Uterus (tissue), 4 donors: ENCODE results near the gene NACC2. TPM values are rescaled to one million over a fixed set of nuclear protein-coding genes. Genes with fewer than 3 reads are reported as not detected.
"Not testable (repeated sequence)": the region's sequence is repeated elsewhere in the genome, so short reads cannot be mapped to it uniquely, and the experiment has no call there.

ENCODE experiments used
- DNase-seq, 2 donors: peaks; one replicate each; pipeline ENCODE4 v3.0.0-alpha.2; 2019 to 2020
- H3K27ac ChIP-seq, 2 donors: fragments of 200-600 bp; sonication (generic); 1 replicate in 1 of 2; 2 replicates in 1 of 2; pipeline ENCODE4 v1.5.1; 2016 to 2018
- H3K27me3 ChIP-seq, 2 donors: fragments of 200-600 bp; sonication (generic); one replicate each; pipeline ENCODE4 v1.5.1; 2018 to 2019; ENCODE audit warnings: control low read depth in 1 of 2
- H3K36me3 ChIP-seq, 2 donors: fragments of 200-600 bp; sonication (generic); one replicate each; pipeline ENCODE4 v1.5.1; 2019; ENCODE audit warnings: control low read depth in 1 of 2
- H3K4me1 ChIP-seq, 2 donors: fragments of 200-600 bp; sonication (generic); one replicate each; pipeline ENCODE4 v1.5.1; 2018 to 2019; ENCODE audit warnings: control low read depth in 1 of 2
- H3K4me3 ChIP-seq, 2 donors: fragments of 200-600 bp; sonication (generic); 1 replicate in 1 of 2; 2 replicates in 1 of 2; pipeline ENCODE4 v1.5.1; 2018 to 2019; ENCODE audit warnings: mild to moderate bottlenecking in 1 of 2
- H3K9me3 ChIP-seq, 2 donors: fragments of 200-600 bp; sonication (generic); one replicate each; pipeline ENCODE4 v1.5.1; 2019; ENCODE audit warnings: control low read depth in 1 of 2
- CTCF ChIP-seq, 4 experiments: fragments of 200-600 bp in 2 of 4; fragments of 450-650 bp in 2 of 4; sonication (generic) in 2 of 4; IDR thresholded peaks; one replicate each; pipeline ENCODE4 v1.5.1; 2016 to 2019; ENCODE audit warnings: antibody characterized with exemption in 4 of 4, mild to moderate bottlenecking in 2 of 4, moderate library complexity in 1 of 4
- POLR2A ChIP-seq, 2 donors: fragments of 450-650 bp; IDR thresholded peaks; one replicate each; pipeline ENCODE4 v1.6.1; 2016; ENCODE audit warnings: antibody characterized with exemption in 2 of 2, mild to moderate bottlenecking in 1 of 2, moderate library complexity in 1 of 2
- intact Hi-C: fragments of 100-400 bp; cut with DNase I; formaldehyde crosslinking; loops from one replicate; pipeline ENCODE4 v1.15.1; 2023; ENCODE audit warnings: low total_unique reads
- total RNA-seq, 4 donors: library from RNA; depleted of rRNA in 3 of 4; stranded (reverse); fragments of >200 nt in 3 of 4; gene quantifications; one replicate each; pipeline versions ENCODE4 v1.1.0 to v1.2.4, GENCODE V29; 2014 to 2023
- donor health status: DM: yes; HTN: yes; CAD: no.

Gene NACC2
- total RNA-seq, 4 donors from 2014 or later = 8.2 to 57.5 (median 19.1) TPM

GRCh38 chr9:136028760-136029470 lies 66.2 kb downstream of the NACC2 start:
- peak in 1 of 2 donors; percentile 13 for DNase-seq
- no peak overlapping the region for H3K4me3 ChIP-seq
- no peaks in the 10 kb centered on the region for H3K36me3 ChIP-seq
- H3K27ac ChIP-seq = no peak overlapping the region
- H3K4me1 ChIP-seq = peaks cover 0 to under 1% of the 10 kb centered on the region in 2 donors
- no peak for TF ChIP-seq CTCF (IDR thresholded peaks at IDR 0.05)
- no peaks in the 10 kb centered on the region for H3K9me3 ChIP-seq
- no peaks in the 10 kb centered on the region for H3K27me3 ChIP-seq
- intact Hi-C loops = no loop called here

GRCh38 chr9:136026943-136027289 lies 68.2 kb downstream of the NACC2 start:
- H3K4me1 ChIP-seq, H3K27me3 ChIP-seq, H3K36me3 ChIP-seq, H3K4me3 ChIP-seq, H3K9me3 ChIP-seq, H3K27ac ChIP-seq, intact Hi-C loops: not testable (repeated sequence)
- peak in 1 of 2 donors; percentile 4 for DNase-seq

GRCh38 chr9:136026266-136026942 lies 68.7 kb downstream of the NACC2 start:
- DNase-seq = no peak
- intact Hi-C loops = no loop called here
- Histone ChIP-seq H3K27me3 (no peaks in the 10 kb centered on the region), H3K9me3 (no peaks in the 10 kb centered on the region), H3K4me3 (no peak overlapping the region), H3K36me3 (no peaks in the 10 kb centered on the region), H3K27ac (no peak overlapping the region), H3K4me1 (peaks cover 0 to 4% of the 10 kb centered on the region in 2 donors)
- TF ChIP-seq CTCF (IDR thresholded peaks at IDR 0.05) = no peak
- TF ChIP-seq POLR2A (IDR thresholded peaks at IDR 0.05) = no peak

- Histone ChIP-seq H3K27me3 (no peaks in the 10 kb centered on the region), H3K4me1 (peaks cover 0 to 4% of the 10 kb centered on the region in 2 donors), H3K9me3 (no peaks in the 10 kb centered on the region), H3K36me3 (no peaks in the 10 kb centered on the region), H3K27ac (no peak overlapping the region), H3K4me3 (no peak overlapping the region)
- intact Hi-C loops = no loop called here
- DNase-seq = no peak
- TF ChIP-seq POLR2A (IDR thresholded peaks at IDR 0.05) (no peak), CTCF (IDR thresholded peaks at IDR 0.05) (no peak)
These were observed 69.6 kb downstream of the NACC2 start for GRCh38 chr9:136025481-136025880.

GRCh38 chr9:136024696-136025316 lies 70.3 kb downstream of the NACC2 start:
- peak in 1 of 2 donors; percentile 11 for DNase-seq
- Histone ChIP-seq H3K4me3 (no peak overlapping the region), H3K27ac (no peak overlapping the region), H3K9me3 (no peaks in the 10 kb centered on the region), H3K4me1 (peaks cover 0 to 4% of the 10 kb centered on the region in 2 donors), H3K36me3 (no peaks in the 10 kb centered on the region), H3K27me3 (no peaks in the 10 kb centered on the region)
- intact Hi-C loops = no loop called here
- no peak for TF ChIP-seq CTCF (IDR thresholded peaks at IDR 0.05)
- TF ChIP-seq POLR2A (IDR thresholded peaks at IDR 0.05) = no peak
